ENCODE results near the gene SRRM5. TPM values are rescaled to one million over a fixed set of nuclear protein-coding genes. Genes with fewer than 3 reads are reported as not detected.
A peak's percentile ranks its signal among the peaks of the same experiment; 100 is the strongest.
"Not testable (repeated sequence)": the region's sequence is repeated elsewhere in the genome, so short reads cannot be mapped to it uniquely, and the experiment has no call there.

The SRRM5 gene
- total and polyA plus RNA-seq, 5 donors = 0.23 to 0.34 (median 0.29) TPM; not detected in 1

GRCh38 chr19:43575156-43575950 is 36.5 kb upstream of the SRRM5 start, which contains the start of the genes PINLYP and XRCC1:
Gene PINLYP (plus strand): TSS chr19:43575801. CDS start chr19:43577192, 1,391 bp downstream.
Gene XRCC1 (minus strand): TSS chr19:43575527. CDS start chr19:43575458, 69 bp downstream.
- H3K4me3 ChIP-seq (ENCODE audit: low read length) = peak within 1 kb of the TSS; percentile 78
- peaks cover 1% of the 10 kb centered on the region for H3K4me1 ChIP-seq (ENCODE audit: control insufficient read depth, insufficient read depth, low read length)
- under 1% methylated on average over 51 of the region's 51 CpGs for WGBS
- peak within 1 kb of the TSS; percentile 59 for H3K27ac ChIP-seq (ENCODE audit: low read length)
- intact Hi-C loops (cut with DNase I) = loop anchor here in 1 of 4 donors (2.0 kb wide), 1 partner anchor 21 kb away; the partner anchor contains the start of genes IRGQ and ZNF576
- DNase-seq (peak; percentile 99), ATAC-seq (peak; percentile 99)
- H3K9me3 ChIP-seq (ENCODE audit: control insufficient read depth, low read length) = no peaks in the 10 kb centered on the region
- H3K27me3 ChIP-seq (ENCODE audit: control insufficient read depth, insufficient read depth) = no peaks in the 10 kb centered on the region

- H3K9me3 ChIP-seq (ENCODE audit: control insufficient read depth, low read length) = no peaks in the 10 kb centered on the region
- DNase-seq (peak in 2 of 3 donors; percentile 61 to 67), ATAC-seq (peak in 1 of 2 donors; percentile 1)
- H3K27ac ChIP-seq (ENCODE audit: low read length) = no peak overlapping the region
- H3K4me1 ChIP-seq (ENCODE audit: control insufficient read depth, insufficient read depth, low read length) = peaks cover 4% of the 10 kb centered on the region
- H3K27me3 ChIP-seq (ENCODE audit: control insufficient read depth, insufficient read depth) = no peaks in the 10 kb centered on the region
- peak overlapping the region; percentile 8 for H3K4me3 ChIP-seq (ENCODE audit: low read length)
- WGBS = 65% methylated on average over 37 of the region's 37 CpGs
- intact Hi-C loops (cut with DNase I) = loop anchor here in 1 of 4 donors (2.0 kb wide), 1 partner anchor 21 kb away; the partner anchor contains the start of genes IRGQ and ZNF576
Observed at GRCh38 chr19:43575955-43576878, 35.7 kb upstream of the SRRM5 start.

GRCh38 chr19:43578787-43579186 is 33.1 kb upstream of the SRRM5 start:
- Histone ChIP-seq H3K4me1 (ENCODE audit: control insufficient read depth, insufficient read depth, low read length) (peaks cover 5% of the 10 kb centered on the region), H3K9me3 (ENCODE audit: control insufficient read depth, low read length) (no peaks in the 10 kb centered on the region), H3K27ac (ENCODE audit: low read length) (no peak overlapping the region), H3K27me3 (ENCODE audit: control insufficient read depth, insufficient read depth) (no peaks in the 10 kb centered on the region), H3K4me3 (ENCODE audit: low read length) (no peak overlapping the region)
- intact Hi-C loops (cut with DNase I) = no loop called here
- WGBS = 82% methylated on average over 3 of the region's 3 CpGs
- DNase-seq (no peak), ATAC-seq (no peak)

- 54% methylated on average over 7 of the region's 7 CpGs for WGBS
- no peak for ATAC-seq
- no peaks in the 10 kb centered on the region for H3K9me3 ChIP-seq (ENCODE audit: control insufficient read depth, low read length)
- no peak for DNase-seq
- intact Hi-C loops (cut with DNase I) = no loop called here
- no peaks in the 10 kb centered on the region for H3K27me3 ChIP-seq (ENCODE audit: control insufficient read depth, insufficient read depth)
- no peak overlapping the region for H3K27ac ChIP-seq (ENCODE audit: low read length)
- no peak overlapping the region for H3K4me3 ChIP-seq (ENCODE audit: low read length)
- H3K4me1 ChIP-seq (ENCODE audit: control insufficient read depth, insufficient read depth, low read length) = peaks cover 4% of the 10 kb centered on the region
Observed at GRCh38 chr19:43581467-43581866, 30.4 kb upstream of the SRRM5 start.

- Histone ChIP-seq H3K4me1 (ENCODE audit: control insufficient read depth, insufficient read depth, low read length) (peaks cover 4% of the 10 kb centered on the region), H3K27me3 (ENCODE audit: control insufficient read depth, insufficient read depth) (no peaks in the 10 kb centered on the region), H3K9me3 (ENCODE audit: control insufficient read depth, low read length) (no peaks in the 10 kb centered on the region), H3K4me3 (ENCODE audit: low read length) (no peak overlapping the region), H3K27ac (ENCODE audit: low read length) (no peak overlapping the region)
- DNase-seq = no peak
- WGBS = 97% methylated on average over 2 of the region's 2 CpGs
- ATAC-seq = no peak
- intact Hi-C loops (cut with DNase I) = no loop called here
Observed at GRCh38 chr19:43582495-43582894, 29.4 kb upstream of the SRRM5 start.

GRCh38 chr19:43584484-43584883 is 27.4 kb upstream of the SRRM5 start:
- Histone ChIP-seq H3K27ac (ENCODE audit: low read length) (no peak overlapping the region), H3K27me3 (ENCODE audit: control insufficient read depth, insufficient read depth) (no peaks in the 10 kb centered on the region), H3K4me3 (ENCODE audit: low read length) (no peak overlapping the region), H3K9me3 (ENCODE audit: control insufficient read depth, low read length) (no peaks in the 10 kb centered on the region), H3K4me1 (ENCODE audit: control insufficient read depth, insufficient read depth, low read length) (peaks cover 4% of the 10 kb centered on the region)
- WGBS = 95% methylated on average over 1 of the region's 1 CpG
- intact Hi-C loops (cut with DNase I) = no loop called here
- ATAC-seq = no peak
- DNase-seq = no peak

- ATAC-seq = no peak
- H3K27ac ChIP-seq (ENCODE audit: low read length) = no peak overlapping the region
Observed at GRCh38 chr19:43586346-43586745, 25.5 kb upstream of the SRRM5 start.

GRCh38 chr19:43587029-43587428 is 24.9 kb upstream of the SRRM5 start:
- H3K9me3 ChIP-seq (ENCODE audit: control insufficient read depth, low read length); H3K27ac ChIP-seq (ENCODE audit: low read length); H3K4me1 ChIP-seq (ENCODE audit: control insufficient read depth, insufficient read depth, low read length); H3K27me3 ChIP-seq (ENCODE audit: control insufficient read depth, insufficient read depth); H3K4me3 ChIP-seq (ENCODE audit: low read length); DNase-seq; ATAC-seq; intact Hi-C loops (cut with DNase I): not testable (repeated sequence)
- WGBS = 95% methylated on average over 3 of the region's 3 CpGs

More at GRCh38 chr19:43586346-43586745, 25.5 kb upstream of the SRRM5 start:
- Histone ChIP-seq H3K4me3 (ENCODE audit: low read length) (no peak overlapping the region), H3K4me1 (ENCODE audit: control insufficient read depth, insufficient read depth, low read length) (no peaks in the 10 kb centered on the region), H3K9me3 (ENCODE audit: control insufficient read depth, low read length) (no peaks in the 10 kb centered on the region), H3K27me3 (ENCODE audit: control insufficient read depth, insufficient read depth) (no peaks in the 10 kb centered on the region)
- intact Hi-C loops (cut with DNase I) = no loop called here
- 87% methylated on average over 2 of the region's 2 CpGs for WGBS
- DNase-seq = no peak

- no peaks in the 10 kb centered on the region for H3K4me1 ChIP-seq (ENCODE audit: control insufficient read depth, insufficient read depth, low read length)
- H3K27ac ChIP-seq (ENCODE audit: low read length) = no peak overlapping the region
- H3K9me3 ChIP-seq (ENCODE audit: control insufficient read depth, low read length) = no peaks in the 10 kb centered on the region
- H3K27me3 ChIP-seq (ENCODE audit: control insufficient read depth, insufficient read depth) = no peaks in the 10 kb centered on the region
- intact Hi-C loops (cut with DNase I) = no loop called here
- WGBS = 87% methylated on average over 5 of the region's 5 CpGs
- DNase-seq = no peak
- no peak overlapping the region for H3K4me3 ChIP-seq (ENCODE audit: low read length)
- ATAC-seq = no peak
Observed at GRCh38 chr19:43589277-43589676, 22.6 kb upstream of the SRRM5 start.

GRCh38 chr19:43589678-43590077 is 22.2 kb upstream of the SRRM5 start:
- Histone ChIP-seq H3K4me3 (ENCODE audit: low read length) (no peak overlapping the region), H3K27me3 (ENCODE audit: control insufficient read depth, insufficient read depth) (no peaks in the 10 kb centered on the region), H3K27ac (ENCODE audit: low read length) (no peak overlapping the region), H3K9me3 (ENCODE audit: control insufficient read depth, low read length) (no peaks in the 10 kb centered on the region), H3K4me1 (ENCODE audit: control insufficient read depth, insufficient read depth, low read length) (no peaks in the 10 kb centered on the region)
- DNase-seq (no peak), ATAC-seq (no peak)
- 81% methylated on average over 6 of the region's 6 CpGs for WGBS
- intact Hi-C loops (cut with DNase I) = no loop called here
